Measurements from ENCODE around the gene ATP6AP2. TPM values are rescaled to one million over a fixed set of nuclear protein-coding genes. Genes with fewer than 3 reads are reported as not detected.
A peak's percentile ranks its signal among the peaks of the same experiment; 100 is the strongest.

ATP6AP2 gene, protein sequence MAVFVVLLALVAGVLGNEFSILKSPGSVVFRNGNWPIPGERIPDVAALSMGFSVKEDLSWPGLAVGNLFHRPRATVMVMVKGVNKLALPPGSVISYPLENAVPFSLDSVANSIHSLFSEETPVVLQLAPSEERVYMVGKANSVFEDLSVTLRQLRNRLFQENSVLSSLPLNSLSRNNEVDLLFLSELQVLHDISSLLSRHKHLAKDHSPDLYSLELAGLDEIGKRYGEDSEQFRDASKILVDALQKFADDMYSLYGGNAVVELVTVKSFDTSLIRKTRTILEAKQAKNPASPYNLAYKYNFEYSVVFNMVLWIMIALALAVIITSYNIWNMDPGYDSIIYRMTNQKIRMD
- 113 and 143 TPM in 2 replicates for total RNA-seq (ENCODE audit: low replicate concordance)

DNA sequence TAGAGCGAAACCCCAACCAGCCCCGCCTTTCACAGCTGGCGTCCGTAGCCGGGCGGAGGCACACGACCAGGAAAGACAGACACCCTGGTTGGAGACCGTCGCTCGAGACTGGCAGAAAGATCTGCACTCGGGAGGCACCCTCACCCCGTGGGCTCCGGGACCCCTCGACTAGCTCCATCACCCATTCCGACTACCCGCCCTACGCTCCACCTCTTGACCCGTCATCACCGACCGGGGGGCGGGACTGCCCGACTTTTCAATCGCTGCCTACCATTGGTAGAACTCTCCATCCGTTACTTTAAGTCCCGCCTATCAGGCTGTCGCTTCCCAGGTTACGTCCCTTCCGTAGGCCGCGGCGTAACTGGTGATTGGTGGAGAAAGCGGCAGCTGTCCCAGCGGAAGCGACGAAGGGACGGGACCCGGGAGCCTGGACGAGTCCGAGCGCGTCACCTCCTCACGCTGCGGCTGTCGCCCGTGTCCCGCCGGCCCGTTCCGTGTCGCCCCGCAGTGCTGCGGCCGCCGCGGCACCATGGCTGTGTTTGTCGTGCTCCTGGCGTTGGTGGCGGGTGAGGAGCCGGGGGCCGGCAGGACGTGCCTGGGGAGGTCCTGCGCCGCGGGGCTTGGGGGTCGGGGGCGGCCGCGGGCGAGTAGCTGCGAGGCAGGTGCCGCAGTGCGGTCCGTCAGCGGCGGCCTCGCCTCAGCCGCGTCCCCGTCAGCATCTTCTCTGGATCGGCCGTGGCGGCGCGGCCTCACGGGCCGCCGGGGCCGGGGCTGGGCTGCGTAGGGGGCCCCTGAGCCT is at the start of gene ATP6AP2:
TSS of gene ATP6AP2 (plus strand) at position 434 of the 799 bp plus-strand sequence. CDS start at position 530, 96 bp downstream.
- TF ChIP-seq CTCF (IDR thresholded peaks at IDR 0.05; ENCODE audit: insufficient read depth, low read length) = no peak
- DNase-seq (ENCODE audit: low read depth) = peak; percentile 91
- H3K4me3 ChIP-seq (ENCODE audit: low read depth, low read length) = peak within 1 kb of the TSS; percentile 81

- no peak overlapping the region for H3K4me3 ChIP-seq (ENCODE audit: low read depth, low read length)
- TF ChIP-seq CTCF (IDR thresholded peaks at IDR 0.05; ENCODE audit: insufficient read depth, low read length) = no peak
- no peak for DNase-seq (ENCODE audit: low read depth)
These were observed 49.5 kb upstream of the ATP6AP2 start for GRCh38 chrX:40531056-40531826.

GRCh38 chrX:40537310-40537709 is 43.5 kb upstream of the ATP6AP2 start:
- no peak overlapping the region for H3K4me3 ChIP-seq (ENCODE audit: low read depth, low read length)
- no peak for TF ChIP-seq CTCF (IDR thresholded peaks at IDR 0.05; ENCODE audit: insufficient read depth, low read length)
- no peak for DNase-seq (ENCODE audit: low read depth)

GRCh38 chrX:40538406-40538805 is 42.4 kb upstream of the ATP6AP2 start:
- no peak for DNase-seq (ENCODE audit: low read depth)
- H3K4me3 ChIP-seq (ENCODE audit: low read depth, low read length) = no peak overlapping the region
- TF ChIP-seq CTCF (IDR thresholded peaks at IDR 0.05; ENCODE audit: insufficient read depth, low read length) = no peak

- TF ChIP-seq CTCF (IDR thresholded peaks at IDR 0.05; ENCODE audit: insufficient read depth, low read length) = no peak
- peak; percentile 52 for DNase-seq (ENCODE audit: low read depth)
- no peak overlapping the region for H3K4me3 ChIP-seq (ENCODE audit: low read depth, low read length)
These were observed 41.3 kb upstream of the ATP6AP2 start for GRCh38 chrX:40539214-40540142.

Measured in fibroblast of the aortic adventitia (primary cell).